ENCODE measurements around the gene MAPK8IP1.

MAPK8IP1 gene

DNA sequence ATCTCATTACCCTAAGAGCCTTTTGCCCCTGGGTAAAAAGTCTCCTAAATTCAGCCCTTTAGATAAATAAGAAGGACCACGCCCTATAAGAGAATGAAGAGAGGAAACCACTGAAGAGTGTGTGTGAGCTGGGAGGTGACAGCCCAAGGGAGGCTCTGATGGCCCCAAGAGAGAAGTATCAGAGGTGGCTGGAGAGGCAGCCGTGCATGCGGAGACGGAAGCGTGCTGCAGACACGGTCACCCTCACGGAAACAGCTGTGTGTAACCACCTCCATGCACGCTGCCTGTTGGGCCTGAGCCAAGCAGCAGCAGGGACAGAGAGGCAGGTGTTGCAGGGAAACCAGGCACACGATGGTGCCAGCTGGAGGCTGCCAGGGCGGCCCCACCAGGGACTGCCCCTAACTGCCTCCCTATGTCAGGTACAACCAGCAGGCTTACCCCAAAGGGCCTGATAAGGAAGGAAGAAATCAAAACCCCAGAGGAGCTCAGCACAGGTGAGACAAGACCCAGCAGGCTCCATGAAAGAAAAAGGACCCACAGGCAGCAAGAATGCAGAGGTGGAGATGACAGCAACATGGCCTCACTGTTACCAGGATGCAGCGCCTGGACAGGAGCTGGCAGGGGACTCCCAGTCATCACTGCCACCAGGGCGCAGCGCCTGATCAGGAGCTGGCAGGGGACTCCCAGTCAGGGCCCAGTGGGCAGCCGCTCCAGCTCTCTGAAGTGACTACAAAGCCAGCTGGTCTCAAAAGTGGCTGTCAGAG is 44.8 kb downstream of the MAPK8IP1 start:
- Histone ChIP-seq H3K36me3 (ENCODE audit: control insufficient read depth, insufficient read depth, low read length) (peaks cover 74% of the 10 kb centered on the region), H3K4me3 (ENCODE audit: low read depth, low read length) (no peak overlapping the region), H3K9ac (ENCODE audit: low read depth, low read length) (no peak overlapping the region), H3K27ac (ENCODE audit: low read depth, low read length) (no peak overlapping the region), H3K4me1 (ENCODE audit: control insufficient read depth, insufficient read depth, low read length) (no peaks in the 10 kb centered on the region), H3K9me3 (ENCODE audit: control insufficient read depth, insufficient read depth, low read length) (no peaks in the 10 kb centered on the region), H3K27me3 (ENCODE audit: control insufficient read depth, insufficient read depth, low read length) (no peaks in the 10 kb centered on the region)

DNA sequence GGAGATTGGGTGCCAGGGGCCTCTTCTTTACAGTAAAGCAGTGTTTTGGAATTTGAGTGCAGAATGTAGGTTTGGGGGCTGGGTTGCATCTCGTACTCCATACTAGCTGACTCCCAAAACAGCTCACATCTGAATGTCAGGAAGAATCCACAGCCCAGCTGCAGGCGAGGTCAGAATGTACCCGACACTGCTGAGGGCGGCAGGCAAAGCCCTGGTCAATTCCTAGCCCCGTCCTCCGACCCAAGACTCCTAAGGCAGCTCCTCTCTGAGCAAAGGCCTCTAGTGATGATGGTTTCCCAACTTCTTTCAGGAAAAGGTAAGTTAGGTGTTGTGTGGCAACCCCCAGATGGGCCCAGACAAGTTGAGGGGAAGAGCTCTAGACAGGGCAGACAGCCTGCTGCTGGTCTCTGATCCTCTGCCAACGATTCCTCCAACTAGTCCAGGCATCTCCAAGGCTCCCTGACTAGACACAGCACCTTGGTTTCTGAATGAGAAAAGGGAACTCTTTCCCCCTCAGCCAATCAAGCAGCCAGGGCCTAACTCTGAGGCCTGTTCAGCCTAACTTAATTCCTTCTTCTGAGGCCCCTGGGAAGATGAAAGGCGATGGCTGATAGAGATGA is 45.6 kb downstream of the MAPK8IP1 start:
- H3K9me3 ChIP-seq (ENCODE audit: control insufficient read depth, insufficient read depth, low read length): no peaks in the 10 kb centered on the region
- peaks cover 74% of the 10 kb centered on the region for H3K36me3 ChIP-seq (ENCODE audit: control insufficient read depth, insufficient read depth, low read length)
- H3K27ac ChIP-seq (ENCODE audit: low read depth, low read length): no peak overlapping the region
- no peaks in the 10 kb centered on the region for H3K27me3 ChIP-seq (ENCODE audit: control insufficient read depth, insufficient read depth, low read length)
- H3K4me1 ChIP-seq (ENCODE audit: control insufficient read depth, insufficient read depth, low read length): no peaks in the 10 kb centered on the region
- no peak overlapping the region for H3K9ac ChIP-seq (ENCODE audit: low read depth, low read length)
- H3K4me3 ChIP-seq (ENCODE audit: low read depth, low read length): no peak overlapping the region

DNA sequence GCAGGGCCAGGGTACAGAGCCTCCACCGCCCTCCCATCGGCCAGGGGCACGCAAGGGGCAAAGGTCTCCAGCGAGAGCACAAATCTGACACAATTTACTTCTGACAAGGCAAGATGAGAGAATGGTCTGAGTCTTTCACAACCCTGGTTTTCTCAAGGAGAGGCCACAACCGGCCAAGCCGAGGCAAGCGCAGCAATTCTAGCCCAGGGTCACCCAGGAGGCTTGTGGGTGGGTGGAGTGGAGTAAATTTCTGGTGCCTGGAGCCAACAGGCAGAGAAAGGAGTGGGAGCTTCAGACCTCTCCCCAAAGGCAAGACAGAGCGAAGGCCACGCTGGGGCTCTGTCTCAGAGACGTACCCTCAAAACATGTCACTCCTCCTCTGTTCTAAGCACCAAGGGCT is 46.3 kb downstream of the MAPK8IP1 start:
- Histone ChIP-seq H3K27me3 (ENCODE audit: control insufficient read depth, insufficient read depth, low read length) (no peaks in the 10 kb centered on the region), H3K4me3 (ENCODE audit: low read depth, low read length) (no peak overlapping the region), H3K4me1 (ENCODE audit: control insufficient read depth, insufficient read depth, low read length) (no peaks in the 10 kb centered on the region), H3K9me3 (ENCODE audit: control insufficient read depth, insufficient read depth, low read length) (no peaks in the 10 kb centered on the region), H3K27ac (ENCODE audit: low read depth, low read length) (no peak overlapping the region), H3K9ac (ENCODE audit: low read depth, low read length) (no peak overlapping the region), H3K36me3 (ENCODE audit: control insufficient read depth, insufficient read depth, low read length) (peaks cover 68% of the 10 kb centered on the region)

DNA sequence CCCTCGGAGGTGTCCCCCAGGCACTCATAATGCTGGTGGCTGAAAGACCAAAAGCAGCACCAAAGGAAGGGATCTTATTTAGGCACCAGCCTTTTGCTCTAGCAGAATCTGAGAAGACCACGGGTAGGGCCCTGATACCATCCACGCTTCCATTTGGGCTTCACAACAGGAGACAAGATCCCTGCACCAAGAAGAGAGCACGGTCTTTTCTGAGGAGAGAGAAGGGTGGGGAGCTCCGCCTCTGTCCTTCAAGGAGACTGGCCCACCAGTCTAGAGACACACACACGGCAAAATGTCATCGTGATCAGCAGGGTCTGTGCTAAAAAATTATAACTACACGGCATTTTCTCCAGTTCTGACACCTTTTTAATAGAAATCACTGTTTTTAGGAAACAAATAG is 46.8 kb downstream of the MAPK8IP1 start:
- Histone ChIP-seq H3K4me3 (ENCODE audit: low read depth, low read length) (no peak overlapping the region), H3K27me3 (ENCODE audit: control insufficient read depth, insufficient read depth, low read length) (no peaks in the 10 kb centered on the region), H3K9me3 (ENCODE audit: control insufficient read depth, insufficient read depth, low read length) (no peaks in the 10 kb centered on the region), H3K9ac (ENCODE audit: low read depth, low read length) (no peak overlapping the region), H3K36me3 (ENCODE audit: control insufficient read depth, insufficient read depth, low read length) (peaks cover 63% of the 10 kb centered on the region), H3K4me1 (ENCODE audit: control insufficient read depth, insufficient read depth, low read length) (no peaks in the 10 kb centered on the region), H3K27ac (ENCODE audit: low read depth, low read length) (no peak overlapping the region)

DNA sequence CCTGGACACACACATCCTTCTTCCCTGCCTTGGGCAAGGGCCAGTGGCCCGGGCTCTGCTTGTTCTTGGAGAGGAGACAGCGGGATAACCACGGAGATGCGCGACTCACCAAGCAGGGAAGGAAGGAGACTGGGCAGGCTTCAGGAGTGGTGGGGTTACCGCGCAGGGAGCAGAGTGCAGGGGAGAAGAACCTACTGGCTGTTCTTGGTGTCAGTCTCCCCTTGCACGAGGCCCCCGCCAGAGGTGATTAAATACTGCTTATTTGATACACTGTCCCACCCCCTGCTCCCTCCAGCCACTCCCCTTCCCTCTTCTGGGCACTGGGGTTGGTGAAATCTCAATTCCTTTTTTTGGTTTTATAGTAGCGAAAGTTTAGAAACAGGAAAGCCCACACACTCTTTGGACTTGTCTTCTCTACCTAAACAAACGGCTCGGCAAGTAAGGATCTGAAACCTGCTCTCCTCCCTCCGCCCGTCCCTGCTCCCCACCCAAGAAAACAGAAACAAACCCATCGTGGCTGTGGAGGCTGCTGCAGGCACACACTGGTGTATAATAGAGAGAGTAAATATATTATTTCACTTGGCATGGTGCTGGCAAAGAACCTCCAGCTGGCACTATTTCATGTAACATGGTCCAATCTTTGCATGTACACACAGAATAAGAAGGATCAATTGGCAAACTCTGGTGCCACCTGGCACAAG is 47.8 kb downstream of the MAPK8IP1 start:
- no peak overlapping the region for H3K9ac ChIP-seq (ENCODE audit: low read depth, low read length)
- H3K9me3 ChIP-seq (ENCODE audit: control insufficient read depth, insufficient read depth, low read length): no peaks in the 10 kb centered on the region
- H3K4me1 ChIP-seq (ENCODE audit: control insufficient read depth, insufficient read depth, low read length): no peaks in the 10 kb centered on the region
- no peaks in the 10 kb centered on the region for H3K27me3 ChIP-seq (ENCODE audit: control insufficient read depth, insufficient read depth, low read length)
- no peak overlapping the region for H3K27ac ChIP-seq (ENCODE audit: low read depth, low read length)
- H3K36me3 ChIP-seq (ENCODE audit: control insufficient read depth, insufficient read depth, low read length): peaks cover 58% of the 10 kb centered on the region
- H3K4me3 ChIP-seq (ENCODE audit: low read depth, low read length): no peak overlapping the region

DNA sequence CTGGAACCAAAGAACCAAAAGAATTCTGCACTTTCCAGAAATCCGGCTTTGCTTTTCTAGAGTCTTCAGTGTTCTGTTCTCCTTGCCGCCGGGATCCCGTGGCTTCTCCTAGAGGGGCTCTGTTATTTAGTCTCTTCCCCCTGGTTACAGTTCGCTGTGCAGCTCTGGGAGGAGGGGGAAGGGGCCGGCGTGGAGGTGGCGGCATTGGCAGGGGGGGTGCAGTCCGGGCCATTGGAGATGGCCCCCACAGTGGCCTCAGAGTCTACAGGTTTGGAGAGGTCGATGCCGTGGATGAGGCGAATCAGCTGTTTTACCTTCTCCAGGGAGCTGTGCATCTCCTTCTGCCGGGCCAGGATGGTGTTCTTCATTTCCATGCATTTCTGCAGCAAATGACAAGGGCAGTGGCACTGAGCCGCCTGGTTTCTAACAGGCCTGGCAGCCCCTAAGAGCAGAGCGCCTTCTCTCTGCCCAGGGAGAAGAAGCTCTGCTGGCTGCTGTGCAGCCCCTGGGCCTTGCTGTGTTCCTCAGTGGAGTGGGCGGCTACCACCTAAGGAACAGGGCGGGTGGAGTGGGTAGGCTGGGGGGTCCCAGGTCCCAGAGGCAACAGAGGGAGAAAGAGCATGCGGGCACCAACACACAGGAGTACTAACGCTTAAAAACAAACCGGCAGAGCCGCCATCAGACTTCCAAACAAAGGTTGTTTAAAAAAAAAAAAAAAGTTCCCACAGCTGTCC is 48.6 kb downstream of the MAPK8IP1 start:
- peak overlapping the region; percentile 40 for H3K27ac ChIP-seq (ENCODE audit: low read depth, low read length)
- peaks cover 52% of the 10 kb centered on the region for H3K36me3 ChIP-seq (ENCODE audit: control insufficient read depth, insufficient read depth, low read length)
- H3K9me3 ChIP-seq (ENCODE audit: control insufficient read depth, insufficient read depth, low read length): no peaks in the 10 kb centered on the region
- H3K27me3 ChIP-seq (ENCODE audit: control insufficient read depth, insufficient read depth, low read length): no peaks in the 10 kb centered on the region
- no peak overlapping the region for H3K4me3 ChIP-seq (ENCODE audit: low read depth, low read length)
- no peak overlapping the region for H3K9ac ChIP-seq (ENCODE audit: low read depth, low read length)
- H3K4me1 ChIP-seq (ENCODE audit: control insufficient read depth, insufficient read depth, low read length): no peaks in the 10 kb centered on the region

DNA sequence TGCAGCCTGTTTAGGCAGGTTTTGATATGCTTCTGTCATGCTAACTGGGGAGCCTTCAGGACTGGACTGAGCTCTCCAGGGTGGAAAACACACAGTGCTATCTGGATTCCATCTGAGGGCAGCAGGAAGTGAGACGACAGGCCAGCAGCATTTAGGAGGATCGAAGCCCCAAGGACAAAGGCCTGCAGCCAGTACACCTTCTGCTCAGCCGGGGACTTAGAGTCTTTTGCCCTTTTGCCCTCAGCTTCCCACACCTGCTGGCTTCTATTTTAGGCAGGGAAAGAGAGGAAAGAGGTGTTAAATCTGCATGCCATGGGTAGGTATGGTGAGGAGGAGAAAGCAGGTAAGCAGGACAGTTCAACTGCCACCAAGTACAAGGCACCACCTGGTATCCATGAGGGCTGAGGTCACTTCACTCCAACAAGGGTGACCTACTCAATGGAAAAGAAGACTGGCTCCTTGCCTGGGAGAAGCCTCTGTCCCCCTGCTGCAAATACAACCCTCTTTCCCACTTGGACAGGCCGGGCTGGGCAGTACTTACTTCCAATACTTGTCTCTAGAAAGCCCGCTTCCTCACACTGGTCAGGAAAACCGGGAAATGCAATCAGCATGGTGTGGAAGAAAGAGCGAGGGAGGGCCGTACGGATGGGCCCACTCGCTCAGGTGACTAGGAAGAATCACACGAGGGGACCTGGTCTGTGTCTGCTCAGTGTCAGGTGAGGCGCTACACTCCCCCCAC is 49.3 kb downstream of the MAPK8IP1 start:
- Histone ChIP-seq H3K4me3 (ENCODE audit: low read depth, low read length) (no peak overlapping the region), H3K4me1 (ENCODE audit: control insufficient read depth, insufficient read depth, low read length) (no peaks in the 10 kb centered on the region), H3K9me3 (ENCODE audit: control insufficient read depth, insufficient read depth, low read length) (no peaks in the 10 kb centered on the region), H3K27ac (ENCODE audit: low read depth, low read length) (peak overlapping the region; percentile 7), H3K9ac (ENCODE audit: low read depth, low read length) (no peak overlapping the region), H3K27me3 (ENCODE audit: control insufficient read depth, insufficient read depth, low read length) (no peaks in the 10 kb centered on the region), H3K36me3 (ENCODE audit: control insufficient read depth, insufficient read depth, low read length) (peaks cover 52% of the 10 kb centered on the region)

DNA sequence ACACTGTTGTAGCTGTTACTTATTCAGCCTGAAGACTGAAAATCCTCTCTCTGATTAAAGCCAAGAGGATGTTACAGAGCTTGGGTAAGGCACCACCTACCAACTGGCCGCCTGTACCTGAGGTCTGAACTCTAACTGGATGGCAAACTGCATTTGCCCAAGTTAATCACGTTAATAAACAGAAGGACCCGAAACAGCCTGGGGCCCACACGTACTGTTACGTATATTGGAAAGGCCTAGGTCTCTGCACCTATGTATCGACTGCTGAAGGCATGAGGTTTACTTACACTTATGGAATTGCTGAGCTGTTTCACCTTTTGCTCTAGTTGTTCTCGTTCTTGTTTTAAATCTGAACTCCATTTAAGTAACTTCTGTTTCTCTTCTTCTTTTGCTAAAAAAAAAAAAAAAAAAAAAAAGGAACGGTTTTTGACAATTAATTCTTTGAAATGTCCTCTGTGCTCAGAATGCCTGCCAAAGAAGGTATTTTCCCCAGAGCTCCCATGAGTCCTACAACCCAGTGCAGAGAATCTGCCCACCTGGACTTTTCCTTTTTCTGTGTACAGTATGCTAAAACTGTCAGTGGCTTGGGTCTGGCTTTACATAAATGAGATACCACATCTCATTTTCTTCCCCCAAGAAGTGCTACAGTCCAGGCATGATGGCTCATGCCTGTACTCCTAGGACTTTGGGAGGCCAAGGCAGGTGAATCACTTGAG is 50.1 kb downstream of the MAPK8IP1 start:
- no peaks in the 10 kb centered on the region for H3K4me1 ChIP-seq (ENCODE audit: control insufficient read depth, insufficient read depth, low read length)
- peak overlapping the region; percentile 7 for H3K27ac ChIP-seq (ENCODE audit: low read depth, low read length)
- no peak overlapping the region for H3K9ac ChIP-seq (ENCODE audit: low read depth, low read length)
- no peaks in the 10 kb centered on the region for H3K27me3 ChIP-seq (ENCODE audit: control insufficient read depth, insufficient read depth, low read length)
- no peaks in the 10 kb centered on the region for H3K9me3 ChIP-seq (ENCODE audit: control insufficient read depth, insufficient read depth, low read length)
- H3K36me3 ChIP-seq (ENCODE audit: control insufficient read depth, insufficient read depth, low read length): peaks cover 52% of the 10 kb centered on the region
- no peak overlapping the region for H3K4me3 ChIP-seq (ENCODE audit: low read depth, low read length)

DNA sequence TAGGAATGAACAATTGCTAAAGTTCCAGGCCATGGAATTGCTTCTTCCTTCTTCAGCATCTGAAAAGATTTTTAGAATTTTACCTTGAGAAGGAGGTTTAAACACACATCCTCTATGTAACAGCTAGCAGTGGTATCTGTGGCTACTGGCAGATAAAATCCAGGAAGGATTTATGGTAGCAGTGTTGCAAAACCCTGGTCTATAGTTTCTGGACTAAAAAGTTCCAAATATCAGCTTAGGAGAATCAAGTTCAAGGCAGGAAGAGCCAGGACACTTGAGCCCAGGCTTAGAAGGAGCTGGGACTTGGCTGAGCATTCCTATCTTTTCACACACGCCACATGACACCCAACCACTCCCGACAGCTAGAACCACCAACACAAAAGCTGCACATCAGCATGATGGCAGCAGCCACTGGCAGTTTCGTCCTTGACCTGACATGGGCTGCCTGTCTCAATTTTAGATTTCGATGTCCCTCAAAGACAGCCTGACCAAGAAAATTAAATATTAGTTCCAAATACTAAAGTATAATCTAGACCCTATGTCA is 51.1 kb downstream of the MAPK8IP1 start:
- Histone ChIP-seq H3K36me3 (ENCODE audit: control insufficient read depth, insufficient read depth, low read length) (peaks cover 46% of the 10 kb centered on the region), H3K9me3 (ENCODE audit: control insufficient read depth, insufficient read depth, low read length) (no peaks in the 10 kb centered on the region), H3K9ac (ENCODE audit: low read depth, low read length) (no peak overlapping the region), H3K4me1 (ENCODE audit: control insufficient read depth, insufficient read depth, low read length) (no peaks in the 10 kb centered on the region), H3K4me3 (ENCODE audit: low read depth, low read length) (no peak overlapping the region), H3K27ac (ENCODE audit: low read depth, low read length) (no peak overlapping the region), H3K27me3 (ENCODE audit: control insufficient read depth, insufficient read depth, low read length) (no peaks in the 10 kb centered on the region)

DNA sequence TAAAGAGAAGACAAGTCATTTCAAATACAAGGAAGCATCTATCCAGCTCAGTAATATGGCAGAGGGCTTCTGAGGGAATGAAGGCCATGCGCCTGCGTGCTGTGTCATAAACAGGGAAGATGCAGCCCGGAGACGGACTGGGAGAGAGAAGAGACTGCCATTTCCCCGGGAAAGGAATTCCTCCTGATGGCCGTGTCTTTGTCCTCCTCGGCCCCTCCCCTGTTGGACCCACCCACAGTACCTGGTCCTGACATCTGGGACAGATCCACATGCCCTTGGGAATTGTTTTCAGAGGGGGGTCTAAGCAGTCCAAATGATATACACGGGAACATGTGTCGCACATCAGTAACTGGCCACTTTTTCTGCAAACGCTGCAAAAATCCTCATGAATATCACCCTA is 52.5 kb downstream of the MAPK8IP1 start:
- Histone ChIP-seq H3K27ac (ENCODE audit: low read depth, low read length) (no peak overlapping the region), H3K4me1 (ENCODE audit: control insufficient read depth, insufficient read depth, low read length) (no peaks in the 10 kb centered on the region), H3K27me3 (ENCODE audit: control insufficient read depth, insufficient read depth, low read length) (no peaks in the 10 kb centered on the region), H3K9me3 (ENCODE audit: control insufficient read depth, insufficient read depth, low read length) (no peaks in the 10 kb centered on the region), H3K9ac (ENCODE audit: low read depth, low read length) (no peak overlapping the region), H3K4me3 (ENCODE audit: low read depth, low read length) (no peak overlapping the region), H3K36me3 (ENCODE audit: control insufficient read depth, insufficient read depth, low read length) (peaks cover 37% of the 10 kb centered on the region)

Measured in HUES48 (cell line).